Omental fat pad (tissue), 4 donors: ENCODE data around the gene TMEM174. TPM values are rescaled to one million over a fixed set of nuclear protein-coding genes. Genes with fewer than 3 reads are reported as not detected.

Experiments used
- ATAC-seq: fragments of 150-250 bp; one replicate; pipeline ENCODE4 v1.9.1; 2016; ENCODE audit warnings: mild to moderate bottlenecking, moderate library complexity; ENCODE audit not compliant: low FRiP score
- DNase-seq: peaks from one replicate; pipeline ENCODE4 v3.0.0-alpha.2; 2019; ENCODE audit warnings: low spot score
- total RNA-seq, 4 donors: library from RNA; depleted of rRNA; stranded (reverse); fragments of >200 nt; gene quantifications; one replicate each; pipeline ENCODE4 v1.1.0, GENCODE V29; 2016
- TF ChIP-seq, protein P1 (sequence below), 3 donors: fragments of 450-650 bp; IDR thresholded peaks; one replicate each; pipeline ENCODE4 v1.5.1; 2016 to 2017; ENCODE audit warnings: antibody characterized with exemption in 3 of 3, mild to moderate bottlenecking in 3 of 3, moderate library complexity in 2 of 3

Gene TMEM174
- total RNA-seq, 4 donors from 2014 or later: not detected

DNA sequence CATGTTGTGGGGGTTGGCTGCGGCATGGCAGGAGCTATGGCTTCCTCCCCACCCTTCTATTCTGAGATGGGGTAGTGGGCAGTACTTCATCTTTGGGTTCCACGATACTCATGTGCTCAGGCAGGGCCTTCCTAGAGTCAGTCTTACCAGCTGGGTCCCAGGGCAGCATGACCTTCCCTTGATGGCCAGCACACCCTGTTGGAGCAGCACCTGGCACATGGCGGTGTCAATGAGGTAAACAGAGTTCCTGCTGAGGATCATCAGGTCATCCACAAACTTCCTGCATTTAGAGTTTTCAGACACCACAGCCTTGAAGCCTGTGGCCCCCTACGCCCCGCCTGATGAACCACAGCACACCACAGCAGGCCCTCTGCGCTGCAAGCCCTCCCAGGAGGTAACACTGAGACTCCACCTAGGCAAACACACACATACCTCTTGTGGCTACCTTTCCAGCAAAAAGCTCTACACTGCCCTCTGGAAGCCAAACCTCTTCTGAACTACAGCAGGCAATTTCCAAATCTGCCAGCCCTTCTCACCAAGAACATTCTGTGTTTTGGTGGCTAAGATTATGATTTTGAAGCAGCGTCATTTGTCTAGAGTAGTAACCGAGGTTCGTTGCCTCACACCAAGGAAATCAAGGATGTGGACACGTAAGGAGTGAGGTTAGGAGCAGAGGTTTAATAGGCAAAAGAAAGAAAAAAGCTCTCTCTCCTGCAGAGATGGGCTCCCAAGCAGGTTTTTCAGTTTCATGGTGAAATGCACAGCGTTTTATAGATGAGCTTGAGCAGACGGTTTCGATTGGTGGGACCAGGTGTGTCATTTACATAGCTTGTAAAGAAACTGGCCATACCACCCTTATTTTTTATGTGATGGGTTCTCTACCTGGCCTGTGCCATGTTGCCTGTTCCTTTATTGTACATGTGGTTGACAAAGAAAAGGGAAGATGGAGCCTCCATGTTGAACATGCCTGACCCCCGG lies 20.3 kb upstream of the TMEM174 start:
- ATAC-seq (no peak), DNase-seq (no peak)
- TF ChIP-seq, protein P1, sequence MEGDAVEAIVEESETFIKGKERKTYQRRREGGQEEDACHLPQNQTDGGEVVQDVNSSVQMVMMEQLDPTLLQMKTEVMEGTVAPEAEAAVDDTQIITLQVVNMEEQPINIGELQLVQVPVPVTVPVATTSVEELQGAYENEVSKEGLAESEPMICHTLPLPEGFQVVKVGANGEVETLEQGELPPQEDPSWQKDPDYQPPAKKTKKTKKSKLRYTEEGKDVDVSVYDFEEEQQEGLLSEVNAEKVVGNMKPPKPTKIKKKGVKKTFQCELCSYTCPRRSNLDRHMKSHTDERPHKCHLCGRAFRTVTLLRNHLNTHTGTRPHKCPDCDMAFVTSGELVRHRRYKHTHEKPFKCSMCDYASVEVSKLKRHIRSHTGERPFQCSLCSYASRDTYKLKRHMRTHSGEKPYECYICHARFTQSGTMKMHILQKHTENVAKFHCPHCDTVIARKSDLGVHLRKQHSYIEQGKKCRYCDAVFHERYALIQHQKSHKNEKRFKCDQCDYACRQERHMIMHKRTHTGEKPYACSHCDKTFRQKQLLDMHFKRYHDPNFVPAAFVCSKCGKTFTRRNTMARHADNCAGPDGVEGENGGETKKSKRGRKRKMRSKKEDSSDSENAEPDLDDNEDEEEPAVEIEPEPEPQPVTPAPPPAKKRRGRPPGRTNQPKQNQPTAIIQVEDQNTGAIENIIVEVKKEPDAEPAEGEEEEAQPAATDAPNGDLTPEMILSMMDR (IDR thresholded peaks at IDR 0.05): no peak

DNA sequence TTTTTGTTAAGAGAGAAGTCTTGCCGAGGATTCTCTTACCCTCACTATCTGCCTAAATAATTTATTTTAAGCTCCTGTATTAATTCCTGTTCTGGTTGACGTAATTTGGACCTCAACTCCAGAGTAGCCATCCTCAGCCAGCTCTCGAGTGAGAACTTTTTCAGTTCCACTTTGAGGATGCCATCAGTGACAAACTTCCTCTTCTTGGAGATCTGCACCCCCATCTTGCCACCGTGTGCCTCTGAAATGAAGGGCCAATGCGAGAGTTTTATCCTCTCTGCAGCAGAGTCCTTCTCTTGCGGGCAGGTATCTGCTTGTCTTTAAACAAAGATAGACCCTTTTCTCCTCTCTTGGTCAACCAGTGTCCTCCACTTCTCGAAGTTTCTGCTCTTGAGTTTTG lies 19.5 kb upstream of the TMEM174 start:
- ATAC-seq (no peak), DNase-seq (no peak)
- TF ChIP-seq, protein P1 (IDR thresholded peaks at IDR 0.05): no peak

DNA sequence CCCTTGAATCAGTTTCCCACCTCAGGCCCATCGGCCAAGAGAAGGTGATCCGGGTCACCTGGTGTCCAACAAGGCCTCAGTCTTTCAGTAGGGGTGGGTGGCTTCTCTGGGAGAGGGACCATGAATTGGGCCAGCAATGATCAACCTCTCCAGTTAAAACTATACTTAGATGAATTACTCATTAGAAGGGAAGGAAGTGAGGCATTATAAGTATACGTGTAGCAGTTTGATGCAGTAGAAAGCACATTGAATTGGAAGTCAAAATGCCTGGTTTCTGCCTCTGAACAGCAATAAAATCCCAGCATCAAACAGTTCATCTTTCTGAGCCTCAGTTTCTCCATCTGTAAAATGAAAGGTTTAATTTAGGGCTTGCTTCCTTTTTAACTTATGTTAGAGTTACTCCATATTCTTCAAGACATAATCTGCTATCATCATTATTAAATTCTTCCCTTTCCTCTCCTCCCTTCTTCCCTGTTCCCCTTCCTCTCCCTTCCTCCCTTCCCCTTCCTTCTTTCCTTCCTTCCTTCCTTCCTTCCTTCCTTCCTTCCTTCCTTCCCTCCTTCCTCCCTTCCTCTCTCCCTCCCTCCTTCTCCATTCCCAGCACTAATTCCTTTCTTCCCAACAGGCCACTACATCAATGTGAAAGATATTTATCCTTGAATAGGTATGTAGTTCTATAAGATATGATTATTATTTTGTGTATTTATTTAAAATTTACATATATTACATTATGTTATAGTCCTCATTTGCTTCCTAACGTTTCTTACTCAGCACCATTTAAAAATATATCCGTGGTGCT lies 18.6 kb upstream of the TMEM174 start:
- ATAC-seq (no peak), DNase-seq (no peak)
- TF ChIP-seq, protein P1 (IDR thresholded peaks at IDR 0.05): no peak

DNA sequence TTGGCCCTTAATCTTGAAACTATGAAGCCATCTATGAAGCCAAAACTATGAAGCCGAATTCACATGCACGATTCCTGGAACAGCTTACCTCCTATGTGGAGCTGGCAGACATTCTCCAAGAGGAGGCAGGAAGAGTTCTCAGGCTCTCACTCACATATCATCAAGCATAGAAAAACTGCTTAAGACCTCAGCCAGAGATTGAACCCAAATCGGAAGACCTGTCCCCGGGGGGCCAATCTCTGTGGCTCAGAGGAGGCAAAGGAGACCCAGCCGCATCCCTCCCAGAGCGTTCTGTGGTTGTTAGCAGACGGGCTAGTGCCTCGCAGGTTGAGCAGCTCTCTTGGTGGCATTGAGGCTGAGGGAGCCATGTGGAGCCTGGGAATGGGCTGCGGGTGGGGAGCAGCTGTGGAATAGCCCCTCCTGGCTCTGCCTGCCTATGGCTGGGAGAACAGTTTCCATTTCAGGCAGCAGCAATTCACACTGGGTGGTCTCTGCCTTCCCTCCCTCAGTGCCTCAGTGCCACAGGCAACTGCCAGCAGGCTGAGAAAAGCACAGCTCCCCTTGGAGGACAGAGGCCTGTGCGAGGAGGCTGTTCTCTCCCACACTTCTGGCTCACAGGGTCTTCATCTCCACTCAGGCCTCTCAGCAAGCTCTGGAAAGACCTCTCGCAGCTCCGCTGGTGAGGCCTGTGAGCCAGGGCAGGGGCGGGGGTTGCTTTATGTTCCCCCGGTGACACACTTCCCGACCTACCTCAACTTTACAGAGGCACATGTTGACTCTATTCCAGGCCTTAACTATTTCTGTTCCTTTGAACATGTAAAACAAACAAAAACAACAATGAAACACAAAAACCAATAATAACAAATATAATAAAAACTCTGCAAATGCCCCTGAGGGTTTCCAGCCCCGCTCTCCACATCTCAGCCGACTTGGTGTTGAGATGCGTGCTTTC lies 17.4 kb upstream of the TMEM174 start:
- TF ChIP-seq, protein P1 (IDR thresholded peaks at IDR 0.05): no peak
- ATAC-seq (no peak), DNase-seq (no peak)

DNA sequence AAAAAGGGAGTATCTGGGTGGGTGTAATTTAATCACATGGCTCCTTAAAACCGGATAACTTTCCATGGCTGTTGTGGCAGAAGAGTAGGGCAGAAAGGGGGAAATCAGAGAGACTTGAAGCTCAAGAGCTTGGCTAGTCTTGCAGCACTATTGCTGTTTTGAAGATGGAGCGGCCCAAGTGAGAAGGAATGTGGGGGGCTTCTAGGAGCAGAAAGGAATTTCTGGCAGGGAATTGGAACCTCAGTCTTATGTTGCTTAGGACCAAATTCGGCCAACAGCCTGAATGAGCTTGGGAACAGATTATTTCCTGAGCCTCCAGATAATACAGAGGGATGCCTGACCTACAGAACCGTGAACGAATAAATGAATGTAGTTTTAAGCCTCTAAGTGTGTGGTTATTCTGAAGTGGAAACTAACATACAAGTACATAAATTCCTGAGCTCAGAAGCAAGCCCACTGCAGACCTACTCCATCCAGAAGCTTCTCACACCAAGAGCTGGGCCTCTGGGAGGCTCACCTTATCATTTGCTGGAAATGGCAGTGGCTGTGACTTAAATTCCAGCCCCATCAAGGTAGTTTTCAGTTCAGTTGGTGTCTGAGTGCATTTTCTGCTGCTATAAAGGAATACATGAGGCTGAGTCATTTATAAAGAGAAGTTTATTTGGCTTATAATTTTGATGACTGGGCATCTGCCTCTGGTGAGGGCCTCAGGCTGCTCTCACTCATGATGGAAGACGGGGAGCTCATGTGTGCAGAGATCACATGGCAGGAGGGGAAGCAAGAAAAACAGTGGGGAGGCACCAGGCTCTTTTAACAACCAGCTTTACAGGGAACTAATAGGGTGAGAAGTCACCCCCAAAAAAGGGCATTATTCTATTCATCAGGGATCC lies 15.3 kb upstream of the TMEM174 start:
- ATAC-seq (no peak), DNase-seq (no peak)
- TF ChIP-seq, protein P1 (IDR thresholded peaks at IDR 0.05): no peak
